Esophagus muscularis mucosa (tissue), 4 donors: ENCODE data around the gene FGD5. TPM values are rescaled to one million over a fixed set of nuclear protein-coding genes. Genes with fewer than 3 reads are reported as not detected.

Source experiments
- DNase-seq: peaks from one replicate; pipeline ENCODE4 v3.0.0-alpha.2; 2017; ENCODE audit errors: extremely low spot score
- H3K27ac ChIP-seq, 4 donors: fragments of 200-600 bp; sonication (generic); replicated peaks in 1 of 4; 1 replicate in 3 of 4; 2 replicates in 1 of 4; pipeline ENCODE4 v1.5.1; 2016 to 2019; ENCODE audit warnings: mild to moderate bottlenecking in 1 of 4
- H3K27me3 ChIP-seq, 4 donors: fragments of 200-600 bp; sonication (generic); one replicate each; pipeline versions ENCODE4 v1.5.1 to v1.6.0; 2016 to 2019
- H3K36me3 ChIP-seq, 4 donors: fragments of 200-600 bp; sonication (generic); one replicate each; pipeline ENCODE4 v1.5.1; 2016 to 2019
- H3K4me1 ChIP-seq, 4 donors: fragments of 200-600 bp; sonication (generic); one replicate each; pipeline ENCODE4 v1.5.1; 2016 to 2019
- H3K4me3 ChIP-seq, 4 donors: fragments of 200-600 bp; sonication (generic); 1 replicate in 2 of 4; 2 replicates in 2 of 4; pipeline ENCODE4 v1.5.1; 2016 to 2019; ENCODE audit warnings: mild to moderate bottlenecking in 4 of 4, moderate library complexity in 1 of 4
- H3K9me3 ChIP-seq, 4 donors: fragments of 200-600 bp; sonication (generic); 1 replicate in 3 of 4; 2 replicates in 1 of 4; pipeline ENCODE4 v1.5.1; 2016 to 2019
- CTCF ChIP-seq, 3 experiments: fragments of 200-600 bp in 2 of 3; fragments of 450-650 bp in 1 of 3; sonication (generic) in 2 of 3; IDR thresholded peaks; one replicate each; pipeline ENCODE4 v1.5.1; 2017 to 2019; ENCODE audit warnings: antibody characterized with exemption in 3 of 3, mild to moderate bottlenecking in 2 of 3, moderate library complexity in 1 of 3
- EP300 ChIP-seq: sonication (generic); formaldehyde crosslinking; IDR thresholded peaks from one replicate; pipeline ENCODE4 v1.6.1; 2017; ENCODE audit warnings: antibody characterized with exemption
- POLR2A ChIP-seq: fragments of 450-650 bp; IDR thresholded peaks from one replicate; pipeline ENCODE4 v1.6.1; 2017; ENCODE audit warnings: antibody characterized with exemption, moderate library complexity, mild to moderate bottlenecking, low read depth
- POLR2AphosphoS5 ChIP-seq, 2 donors: sonication (generic); formaldehyde crosslinking; IDR thresholded peaks; one replicate each; pipeline ENCODE4 v1.6.1; 2017; ENCODE audit warnings: antibody characterized with exemption in 2 of 2
- WGBS: methylation state at CpG from one replicate; pipeline ENCODE4 v1.1.5; 2018; 5-methylcytosine and 5-hydroxymethylcytosine counted together
- intact Hi-C: fragments of 100-400 bp; cut with DNase I; formaldehyde crosslinking; loops from one replicate; pipeline ENCODE4 v1.15.1; 2023
- total RNA-seq, 4 donors: library from RNA; depleted of rRNA; stranded (reverse); fragments of >200 nt; gene quantifications; one replicate each; pipeline versions ENCODE4 v1.1.0 to v1.2.1, GENCODE V29; 2016

FGD5 gene
- total RNA-seq, 4 donors from 2014 or later = 15.4 to 21.1 (median 16.1) TPM

GRCh38 chr3:14869917-14870782, 51.4 kb downstream of the FGD5 start:
- 81% methylated on average over 17 of the region's 17 CpGs for WGBS

GRCh38 chr3:14870783-14871060, 52.0 kb downstream of the FGD5 start:
- Histone ChIP-seq H3K4me1 (peaks cover 5 to 25% (median 9%) of the 10 kb centered on the region in 4 donors), H3K4me3 (no peak overlapping the region), H3K27me3 (no peaks in the 10 kb centered on the region), H3K36me3 (peaks cover 0 to 14% (median 3%) of the 10 kb centered on the region in 4 donors), H3K9me3 (no peaks in the 10 kb centered on the region), H3K27ac (no peak overlapping the region)
- DNase-seq = no peak
- intact Hi-C loops = no loop called here
- WGBS = 66% methylated on average over 4 of the region's 4 CpGs
- TF ChIP-seq POLR2AphosphoS5 (IDR thresholded peaks at IDR 0.05) = no peak
- TF ChIP-seq POLR2A = no peak
- TF ChIP-seq CTCF (IDR thresholded peaks at IDR 0.05) = no peak
- no peak for TF ChIP-seq EP300

More at GRCh38 chr3:14869917-14870782, 51.4 kb downstream of the FGD5 start:
- Histone ChIP-seq H3K27ac (no peak overlapping the region), H3K4me3 (no peak overlapping the region), H3K9me3 (no peaks in the 10 kb centered on the region), H3K36me3 (peaks cover 0 to 20% (median 4%) of the 10 kb centered on the region in 4 donors), H3K4me1 (peaks cover 5 to 25% (median 9%) of the 10 kb centered on the region in 4 donors), H3K27me3 (no peaks in the 10 kb centered on the region)
- intact Hi-C loops = no loop called here
- TF ChIP-seq CTCF (IDR thresholded peaks at IDR 0.05) (no peak), POLR2AphosphoS5 (IDR thresholded peaks at IDR 0.05) (no peak), POLR2A (no peak), EP300 (no peak)
- DNase-seq = no peak

GRCh38 chr3:14871456-14872200, 52.9 kb downstream of the FGD5 start:
- no peak for DNase-seq
- WGBS = 89% methylated on average over 7 of the region's 10 CpGs
- Histone ChIP-seq H3K27ac (no peak overlapping the region), H3K4me1 (peaks cover 6 to 28% (median 11%) of the 10 kb centered on the region in 4 donors), H3K9me3 (no peaks in the 10 kb centered on the region), H3K4me3 (no peak overlapping the region), H3K27me3 (no peaks in the 10 kb centered on the region), H3K36me3 (peaks cover 0 to 7% (median under 1%) of the 10 kb centered on the region in 4 donors)
- intact Hi-C loops = no loop called here
- TF ChIP-seq EP300 = no peak
- TF ChIP-seq POLR2AphosphoS5 (IDR thresholded peaks at IDR 0.05) = no peak
- TF ChIP-seq CTCF (IDR thresholded peaks at IDR 0.05) = no peak
- TF ChIP-seq POLR2A = no peak

GRCh38 chr3:14872706-14873105, 53.9 kb downstream of the FGD5 start:
- Histone ChIP-seq H3K27ac (no peak overlapping the region), H3K4me3 (no peak overlapping the region), H3K9me3 (no peaks in the 10 kb centered on the region), H3K4me1 (peaks cover 16 to 36% (median 21%) of the 10 kb centered on the region in 4 donors), H3K27me3 (no peaks in the 10 kb centered on the region), H3K36me3 (no peaks in the 10 kb centered on the region)
- intact Hi-C loops = no loop called here
- no peak for DNase-seq
- TF ChIP-seq CTCF (IDR thresholded peaks at IDR 0.05) = no peak
- no peak for TF ChIP-seq EP300
- TF ChIP-seq POLR2AphosphoS5 (IDR thresholded peaks at IDR 0.05) = no peak
- TF ChIP-seq POLR2A = no peak
- WGBS = 66% methylated on average over 4 of the region's 4 CpGs
